Loucy (cell line): ENCODE results near the gene DNAJB13.

Experiments used
- H2AFZ ChIP-seq: fragments of 200-600 bp; sonication (generic); 2 replicates; pipeline ENCODE4 v1.6.0; 2016; ENCODE audit warnings: antibody characterized with exemption, mild to moderate bottlenecking, low read length, moderate library complexity
- H3F3A ChIP-seq: fragments of 200-600 bp; 2 replicates; pipeline ENCODE4 v1.6.0; 2016; ENCODE audit warnings: antibody characterized with exemption, low read depth, mild to moderate bottlenecking
- H3K27me3 ChIP-seq: fragments of 200-600 bp; sonication (generic); 2 replicates; pipeline ENCODE4 v1.6.1; 2014; ENCODE audit warnings: low read length, mild to moderate bottlenecking; ENCODE audit not compliant: insufficient read depth, poor library complexity, severe bottlenecking
- H3K36me3 ChIP-seq: fragments of 200-600 bp; sonication (generic); 2 replicates; pipeline ENCODE4 v1.6.1; 2016; ENCODE audit warnings: low read length; ENCODE audit not compliant: insufficient read depth
- H3K4me1 ChIP-seq: fragments of 200-600 bp; sonication (generic); 2 replicates; pipeline ENCODE4 v1.5.1; 2014; ENCODE audit warnings: low read length, mild to moderate bottlenecking; ENCODE audit not compliant: insufficient read depth, poor library complexity, severe bottlenecking
- H3K4me2 ChIP-seq: fragments of 200-600 bp; sonication (generic); 2 replicates; pipeline ENCODE4 v1.6.0; 2014; ENCODE audit warnings: antibody characterized with exemption, low read length, low read depth, mild to moderate bottlenecking; ENCODE audit not compliant: poor library complexity, severe bottlenecking
- H3K4me3 ChIP-seq: fragments of 200-600 bp; sonication (generic); 2 replicates; pipeline ENCODE4 v1.5.1; 2014; ENCODE audit warnings: low read length, mild to moderate bottlenecking, mixed read lengths; ENCODE audit not compliant: poor library complexity, severe bottlenecking
- H3K79me2 ChIP-seq: fragments of 200-600 bp; sonication (generic); 2 replicates; pipeline ENCODE4 v1.6.1; 2014; ENCODE audit warnings: low read length; ENCODE audit not compliant: insufficient read depth
- H3K9ac ChIP-seq: fragments of 200-600 bp; sonication (generic); 2 replicates; pipeline ENCODE4 v1.6.0; 2014; ENCODE audit warnings: mild to moderate bottlenecking, low read depth, low read length, moderate library complexity; ENCODE audit not compliant: poor library complexity, severe bottlenecking
- H3K9me2 ChIP-seq: fragments of 200-600 bp; sonication (generic); replicated peaks from 2 replicates; pipeline ENCODE4 v1.6.1; 2016; ENCODE audit warnings: low read depth, low read length, mixed read lengths
- H3K9me3 ChIP-seq: fragments of 200-600 bp; sonication (generic); 2 replicates; pipeline ENCODE4 v1.6.1; 2014; ENCODE audit warnings: mild to moderate bottlenecking, antibody characterized with exemption, low read length, low read depth; ENCODE audit not compliant: insufficient read depth
- H4K20me1 ChIP-seq: fragments of 200-600 bp; sonication (generic); 2 replicates; pipeline ENCODE4 v1.6.0; 2014; ENCODE audit warnings: antibody characterized with exemption, low read length, mild to moderate bottlenecking; ENCODE audit not compliant: insufficient read depth, poor library complexity, severe bottlenecking
- CTCF ChIP-seq: fragments of 200-600 bp; sonication (generic); conservative IDR thresholded peaks from 2 replicates; pipeline ENCODE4 v1.5.1; 2014; ENCODE audit warnings: mild to moderate bottlenecking, antibody characterized with exemption, low read length
- EZH2phosphoT487 ChIP-seq: fragments of 200-600 bp; IDR thresholded peaks from 2 replicates; pipeline ENCODE4 v1.6.1; 2018; ENCODE audit warnings: antibody characterized with exemption, mild to moderate bottlenecking, moderate library complexity, borderline replicate concordance

The DNAJB13 gene

GRCh38 chr11:73912026-73912425 is 38.8 kb upstream of the DNAJB13 start:
- no peaks in the 10 kb centered on the region for H3K79me2 ChIP-seq
- H3K9me2 ChIP-seq = no peaks in the 10 kb centered on the region
- no peak overlapping the region for H3K4me3 ChIP-seq
- no peaks in the 10 kb centered on the region for H3F3A ChIP-seq
- no peaks in the 10 kb centered on the region for H4K20me1 ChIP-seq
- H3K4me1 ChIP-seq = no peaks in the 10 kb centered on the region
- H3K9me3 ChIP-seq = no peaks in the 10 kb centered on the region
- no peak for TF ChIP-seq EZH2phosphoT487
- no peak for TF ChIP-seq CTCF
- H3K36me3 ChIP-seq = peaks cover 53% of the 10 kb centered on the region; the same call in 1 of the 2 replicates
- H3K9ac ChIP-seq = no peak overlapping the region
- H3K27me3 ChIP-seq = no peaks in the 10 kb centered on the region
- H2AFZ ChIP-seq = no peak overlapping the region
- no peak overlapping the region for H3K4me2 ChIP-seq

GRCh38 chr11:73913472-73913871 is 37.4 kb upstream of the DNAJB13 start:
- Histone ChIP-seq H3K27me3 (no peaks in the 10 kb centered on the region), H3F3A (no peaks in the 10 kb centered on the region), H3K9me3 (no peaks in the 10 kb centered on the region), H3K9me2 (no peaks in the 10 kb centered on the region), H3K36me3 (peaks cover 63% of the 10 kb centered on the region; the same call in 1 of the 2 replicates), H3K4me2 (no peak overlapping the region), H2AFZ (no peak overlapping the region), H3K79me2 (no peaks in the 10 kb centered on the region), H3K9ac (no peak overlapping the region), H3K4me1 (no peaks in the 10 kb centered on the region), H3K4me3 (no peak overlapping the region), H4K20me1 (no peaks in the 10 kb centered on the region)
- TF ChIP-seq CTCF (no peak), EZH2phosphoT487 (no peak)

- Histone ChIP-seq H3K4me3 (no peak overlapping the region), H3K9ac (no peak overlapping the region), H3F3A (no peaks in the 10 kb centered on the region), H3K9me2 (no peaks in the 10 kb centered on the region), H2AFZ (no peak overlapping the region), H4K20me1 (no peaks in the 10 kb centered on the region), H3K4me1 (no peaks in the 10 kb centered on the region), H3K79me2 (no peaks in the 10 kb centered on the region), H3K27me3 (no peaks in the 10 kb centered on the region), H3K4me2 (no peak overlapping the region), H3K9me3 (no peaks in the 10 kb centered on the region), H3K36me3 (peaks cover 69% of the 10 kb centered on the region; the same call in 1 of the 2 replicates)
- TF ChIP-seq EZH2phosphoT487 (no peak), CTCF (no peak)
Measured at GRCh38 chr11:73914284-73914683, 36.5 kb upstream of the DNAJB13 start.
